Astrocyte of the hippocampus (primary cell): ENCODE measurements around the gene CDC42EP1.

Experiments
- DNase-seq: peaks from one replicate; pipeline ENCODE4 v3.0.0; 2011; ENCODE audit warnings: low read depth, low spot score

Gene CDC42EP1

GRCh38 chr22:37610480-37611129 is 50.3 kb downstream of the CDC42EP1 start:
- DNase-seq: no peak

GRCh38 chr22:37611207-37611606 is 50.9 kb downstream of the CDC42EP1 start:
- DNase-seq: no peak

GRCh38 chr22:37616201-37617083 is 56.2 kb downstream of the CDC42EP1 start:
- DNase-seq: no peak

- DNase-seq: no peak
Observed at GRCh38 chr22:37617431-37617830, 57.2 kb downstream of the CDC42EP1 start.

GRCh38 chr22:37618072-37618656 is 57.9 kb downstream of the CDC42EP1 start:
- no peak for DNase-seq

- DNase-seq: no peak
Observed at GRCh38 chr22:37618674-37619073, 58.4 kb downstream of the CDC42EP1 start.
